Activated naive CD4-positive, alpha-beta T cell treated with anti-CD3 and anti-CD28 coated beads, Interleukin-2, amount 50 U/mL, for 72 hours (primary cell): ENCODE data around the gene RAB40A. TPM values are rescaled to one million over a fixed set of nuclear protein-coding genes. Genes with fewer than 3 reads are reported as not detected.

Experiments
- ATAC-seq, 2 donors: fragments of 150-1000 bp; cut with Tn5 transposase; 2 replicates each; pipeline ENCODE4 v1.10.0; 2021; ENCODE audit warnings: mild to moderate bottlenecking in 2 of 2, moderate library complexity in 2 of 2
- DNase-seq, 2 donors: peaks; one replicate each; pipeline ENCODE4 v3.0.0; 2021 to 2022; ENCODE audit warnings: low spot score in 2 of 2
- H3K27ac Mint-ChIP-seq, 2 donors: one replicate each; pipeline ENCODE4 v1.8.0; 2022; ENCODE audit warnings: mild to moderate bottlenecking in 2 of 2, mixed read lengths in 2 of 2
- H3K36me3 Mint-ChIP-seq, 2 donors: one replicate each; pipeline ENCODE4 v1.8.0; 2022; ENCODE audit warnings: mixed read lengths in 2 of 2
- H3K9me3 Mint-ChIP-seq, 2 donors: one replicate each; pipeline ENCODE4 v1.8.0; 2022; ENCODE audit warnings: mixed read lengths in 2 of 2
- total RNA-seq, 2 donors: library from RNA; stranded (reverse); gene quantifications; one replicate each; pipeline ENCODE4 v1.2.3, GENCODE V29; 2022

Gene RAB40A, protein sequence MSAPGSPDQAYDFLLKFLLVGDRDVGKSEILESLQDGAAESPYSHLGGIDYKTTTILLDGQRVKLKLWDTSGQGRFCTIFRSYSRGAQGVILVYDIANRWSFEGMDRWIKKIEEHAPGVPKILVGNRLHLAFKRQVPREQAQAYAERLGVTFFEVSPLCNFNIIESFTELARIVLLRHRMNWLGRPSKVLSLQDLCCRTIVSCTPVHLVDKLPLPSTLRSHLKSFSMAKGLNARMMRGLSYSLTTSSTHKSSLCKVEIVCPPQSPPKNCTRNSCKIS
- under 1 TPM; 0.14 to 0.68 TPM for total RNA-seq

DNA sequence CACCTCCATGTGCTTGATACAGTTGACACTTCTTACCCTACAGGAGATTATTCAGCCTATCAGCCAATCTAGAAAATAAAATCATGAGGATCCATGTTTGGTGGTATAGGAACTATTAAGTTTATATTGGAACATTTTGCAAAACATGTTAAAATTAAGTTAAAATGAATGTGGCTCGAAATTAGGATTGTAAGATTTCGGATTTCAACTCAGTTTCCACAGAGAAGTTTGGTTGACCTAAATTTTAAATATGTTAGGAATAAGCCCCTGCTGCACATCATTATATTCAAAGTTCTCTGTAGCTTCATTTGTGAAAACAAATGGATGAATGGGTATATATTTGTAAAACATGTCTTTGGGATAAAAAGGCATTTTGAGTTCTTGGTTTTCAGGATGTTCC is at the start of gene RAB40A:
Gene RAB40A (minus strand): TSS at position 101 of the 400 bp plus-strand sequence. CDS start 18,733 bp downstream, outside the sequence.
- Mint-ChIP-seq H3K9me3 (no peaks in the 10 kb centered on the region), H3K36me3 (no peaks in the 10 kb centered on the region), H3K27ac (no peak within 1 kb of the TSS)
- ATAC-seq: no peak
- no peak for DNase-seq

DNA sequence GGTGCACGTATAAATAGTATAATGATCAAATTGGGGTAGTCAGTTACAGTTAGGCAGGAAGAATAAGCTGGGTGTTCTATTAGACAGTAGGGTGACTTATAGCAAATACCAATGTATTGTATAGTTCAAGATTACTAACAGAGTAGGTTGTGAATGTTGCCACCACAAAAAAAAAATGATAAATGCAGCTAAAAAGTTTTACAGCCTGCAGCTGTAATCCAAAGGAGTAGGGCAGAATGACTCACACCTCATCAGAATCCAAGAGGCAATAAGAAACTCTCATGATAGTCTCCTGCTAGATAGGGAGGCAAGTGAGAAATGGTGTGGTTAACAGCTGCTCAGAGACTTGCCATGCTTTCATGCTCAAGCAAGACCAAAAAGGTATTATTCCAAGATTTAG is 46.5 kb upstream of the RAB40A start:
- no peak for ATAC-seq

DNA sequence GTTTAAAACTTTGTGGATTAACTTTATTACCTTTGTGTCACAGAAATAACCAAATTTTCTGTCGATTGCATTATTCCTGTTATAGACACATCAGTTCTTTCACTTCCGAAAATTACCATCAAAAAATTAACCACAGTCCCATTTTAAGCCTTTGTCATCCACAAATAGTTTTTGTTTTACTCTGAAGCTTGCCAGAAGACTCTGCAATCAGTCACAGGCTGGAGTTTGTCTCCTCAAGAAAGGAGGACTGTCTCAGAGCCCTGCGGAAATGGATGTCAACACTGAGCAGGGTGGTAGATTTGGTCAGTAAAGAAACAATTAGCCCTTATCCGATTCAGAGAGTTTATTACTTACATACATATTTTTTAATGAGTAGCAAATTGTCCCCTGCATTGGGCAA is 45.9 kb upstream of the RAB40A start:
- no peaks in the 10 kb centered on the region for H3K36me3 Mint-ChIP-seq
- no peak for ATAC-seq
- no peak overlapping the region for H3K27ac Mint-ChIP-seq
- H3K9me3 Mint-ChIP-seq: no peaks in the 10 kb centered on the region
- DNase-seq: no peak

More for the DNA sequence above, 46.5 kb upstream of the RAB40A start:
- Mint-ChIP-seq H3K9me3 (no peaks in the 10 kb centered on the region), H3K36me3 (no peaks in the 10 kb centered on the region), H3K27ac (no peak overlapping the region)
- DNase-seq: no peak

DNA sequence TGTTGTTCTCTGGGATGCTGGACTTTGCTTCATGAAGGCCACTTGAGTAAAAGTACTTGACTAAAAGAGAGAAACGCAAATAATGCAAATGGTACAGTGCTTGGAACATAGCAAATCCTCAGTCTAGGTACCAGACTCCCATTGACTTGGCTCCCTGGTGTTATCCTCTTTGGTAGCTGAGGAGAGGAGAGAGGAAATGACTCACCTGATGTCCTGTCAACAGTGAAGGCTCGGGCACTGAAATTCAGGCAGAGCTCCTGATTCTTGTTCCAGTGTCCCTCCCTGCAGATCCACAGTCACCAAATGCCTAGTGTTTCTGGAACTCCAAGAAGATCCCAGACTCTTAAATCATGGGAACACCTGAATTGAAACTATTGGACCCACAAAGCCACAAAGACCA is 43.5 kb upstream of the RAB40A start:
- DNase-seq (no peak), ATAC-seq (no peak)
- no peaks in the 10 kb centered on the region for H3K9me3 Mint-ChIP-seq
- no peak overlapping the region for H3K27ac Mint-ChIP-seq
- no peaks in the 10 kb centered on the region for H3K36me3 Mint-ChIP-seq

DNA sequence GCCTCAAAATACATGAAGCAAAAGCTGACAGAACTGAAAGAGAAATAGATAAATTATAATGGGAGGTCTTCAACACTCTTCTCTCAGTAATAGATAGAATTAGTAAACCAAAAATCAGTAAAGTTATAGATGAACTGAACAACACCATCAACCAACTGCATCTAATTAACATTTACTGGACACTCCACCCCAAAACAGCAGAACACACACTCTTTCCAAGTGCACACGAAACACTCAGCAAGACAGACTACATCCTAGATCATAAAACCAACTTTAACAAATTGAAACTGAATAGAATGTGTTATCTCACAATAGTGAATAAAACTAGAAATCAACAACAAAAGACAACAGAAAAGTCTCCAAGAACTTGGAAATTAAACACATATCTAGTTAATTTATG is 41.0 kb upstream of the RAB40A start:
- no peak for DNase-seq
- no peak overlapping the region for H3K27ac Mint-ChIP-seq
- H3K36me3 Mint-ChIP-seq: no peaks in the 10 kb centered on the region
- no peak for ATAC-seq
- H3K9me3 Mint-ChIP-seq: no peaks in the 10 kb centered on the region

DNA sequence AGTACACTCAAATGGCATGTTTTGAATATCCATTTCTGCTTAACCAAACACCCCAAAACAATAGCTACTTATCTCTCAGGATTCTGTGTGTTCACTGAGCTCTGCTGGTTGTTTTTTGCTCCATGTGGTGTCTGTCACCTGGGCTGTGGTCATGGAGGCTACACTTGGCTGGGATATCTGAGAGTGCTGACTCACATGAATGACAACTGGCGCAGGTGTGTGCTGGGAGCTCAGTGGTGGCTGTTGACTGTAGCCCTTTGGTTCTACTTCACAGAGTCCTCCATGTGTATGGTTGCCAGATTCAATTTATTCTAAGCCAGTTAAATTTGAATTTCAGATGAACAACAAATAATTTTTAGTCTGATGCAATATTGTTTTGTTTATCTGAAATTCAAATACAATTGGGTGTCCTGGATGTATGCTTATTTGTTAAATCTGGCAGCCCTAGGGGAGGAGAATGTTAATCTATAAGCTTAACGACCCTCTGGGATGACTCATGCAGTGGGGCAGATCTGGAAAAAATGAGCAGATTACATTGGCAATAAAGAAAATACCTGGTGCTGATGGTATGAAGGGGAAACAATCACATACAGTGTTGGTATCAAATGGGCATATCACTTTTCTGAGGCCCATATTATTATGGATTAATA is 37.8 kb upstream of the RAB40A start:
- no peaks in the 10 kb centered on the region for H3K9me3 Mint-ChIP-seq

DNA sequence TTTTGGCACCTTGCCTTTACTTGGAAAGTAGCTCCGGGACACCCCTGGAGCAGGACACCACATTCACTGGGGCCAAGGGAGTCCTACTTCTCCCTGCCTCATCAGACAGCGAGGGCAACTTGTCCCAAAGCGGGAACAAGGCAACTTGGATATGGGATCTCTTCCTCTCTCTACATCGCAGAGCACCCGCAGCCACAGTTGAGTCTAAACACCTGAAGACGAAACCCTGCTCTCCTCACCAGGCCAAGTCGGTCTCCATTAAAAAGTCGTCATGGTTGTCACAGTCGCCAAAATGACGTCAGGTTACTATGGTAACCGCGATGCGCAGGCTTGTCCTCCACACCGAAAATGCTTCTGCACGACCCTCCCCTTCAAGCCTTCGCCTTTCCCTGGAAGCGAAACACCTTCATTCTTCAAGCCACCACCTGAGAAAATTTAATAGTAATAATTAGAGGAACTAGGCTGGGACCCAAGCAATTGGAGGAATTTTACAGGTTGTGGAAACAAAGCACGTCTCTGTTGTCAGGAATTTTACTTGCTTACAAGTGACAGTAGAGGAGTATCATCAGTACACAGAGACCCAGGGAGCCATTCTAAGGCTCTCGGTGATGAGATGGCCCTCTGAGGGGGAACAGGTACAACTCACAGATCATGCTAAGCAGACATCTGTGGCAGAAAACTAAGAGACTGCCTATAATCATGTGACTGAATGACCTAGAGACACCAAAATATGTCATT is 35.6 kb upstream of the RAB40A start:
- peak overlapping the region; percentile 91 to 99 for H3K27ac Mint-ChIP-seq
- peak in 1 of 2 donors; percentile 56 for DNase-seq
- ATAC-seq: peak; percentile 81 to 91
- H3K36me3 Mint-ChIP-seq: no peaks in the 10 kb centered on the region
- no peaks in the 10 kb centered on the region for H3K9me3 Mint-ChIP-seq

More for the DNA sequence above, 37.8 kb upstream of the RAB40A start:
- ATAC-seq (no peak), DNase-seq (no peak)
- Mint-ChIP-seq H3K27ac (no peak overlapping the region), H3K36me3 (no peaks in the 10 kb centered on the region)

DNA sequence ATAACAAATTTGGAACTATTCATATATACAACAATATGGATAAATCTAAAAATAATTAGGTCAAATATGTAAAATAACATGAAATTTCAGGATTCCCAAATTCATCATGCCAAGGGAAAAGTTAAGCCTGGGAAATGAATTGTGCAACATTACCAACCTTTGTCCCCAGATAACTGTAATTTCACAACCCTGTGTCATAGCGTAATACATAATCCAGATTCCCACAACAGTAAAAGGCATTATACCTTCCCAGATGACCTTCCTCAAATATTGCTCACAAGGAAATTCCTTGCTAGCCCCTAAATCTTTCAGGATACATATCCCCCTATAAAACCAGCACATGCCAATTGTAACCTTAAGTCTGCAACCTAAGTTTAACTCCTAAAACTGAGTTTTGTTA is 32.9 kb upstream of the RAB40A start:
- H3K36me3 Mint-ChIP-seq: no peaks in the 10 kb centered on the region
- no peak overlapping the region for H3K27ac Mint-ChIP-seq
- no peak for ATAC-seq
- no peak for DNase-seq
- no peaks in the 10 kb centered on the region for H3K9me3 Mint-ChIP-seq

DNA sequence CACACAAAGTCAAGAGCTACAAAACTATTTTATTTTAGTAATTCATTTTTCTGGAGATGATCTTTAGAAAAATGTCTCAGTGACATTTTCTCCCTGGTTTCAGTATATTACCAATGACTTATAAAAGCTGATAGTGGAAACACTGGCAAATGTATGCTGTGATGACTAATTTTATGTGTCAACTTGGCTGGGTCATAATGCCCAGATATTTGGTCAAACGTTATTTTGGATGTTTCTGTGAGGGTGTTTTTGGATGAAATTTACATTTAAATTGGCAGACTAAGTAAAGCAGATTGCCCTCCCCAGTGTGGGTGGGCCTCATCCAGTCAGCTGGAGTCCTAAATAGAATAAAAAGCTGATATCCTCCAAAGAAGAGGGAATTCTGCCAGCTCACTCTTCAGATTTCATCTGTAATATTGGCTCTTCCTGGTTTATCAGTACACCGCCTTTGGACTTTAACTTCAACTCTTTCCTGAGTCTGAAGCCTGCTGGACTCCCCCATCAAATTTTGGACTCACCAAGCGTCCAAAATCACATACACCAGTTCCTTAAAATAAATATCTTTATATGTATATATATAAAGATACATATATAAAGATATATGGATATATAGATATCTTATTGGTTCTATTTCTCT is 31.2 kb upstream of the RAB40A start:
- H3K27ac Mint-ChIP-seq: no peak overlapping the region
- ATAC-seq: no peak
- DNase-seq: no peak
- no peaks in the 10 kb centered on the region for H3K9me3 Mint-ChIP-seq
- no peaks in the 10 kb centered on the region for H3K36me3 Mint-ChIP-seq

DNA sequence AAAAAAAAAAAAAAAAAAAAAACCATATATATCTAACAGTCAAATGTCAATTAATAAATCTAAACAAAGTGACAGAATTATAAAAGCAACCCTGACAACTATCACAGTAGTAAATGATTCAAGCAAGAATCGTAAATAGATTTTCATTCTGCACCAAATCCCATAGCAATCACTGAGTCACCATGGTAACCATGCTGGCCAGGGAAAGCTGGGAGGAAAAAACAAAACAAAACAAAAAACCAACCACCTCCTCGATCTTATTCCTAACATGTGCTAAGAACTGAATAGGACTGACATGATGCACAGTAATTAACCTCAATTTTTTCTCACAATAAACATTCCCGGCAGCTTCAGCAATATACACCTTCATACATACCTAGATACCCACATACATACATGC is 30.6 kb upstream of the RAB40A start:
- no peak overlapping the region for H3K27ac Mint-ChIP-seq
- H3K36me3 Mint-ChIP-seq: no peaks in the 10 kb centered on the region
- DNase-seq (no peak), ATAC-seq (no peak)
- H3K9me3 Mint-ChIP-seq: no peaks in the 10 kb centered on the region

DNA sequence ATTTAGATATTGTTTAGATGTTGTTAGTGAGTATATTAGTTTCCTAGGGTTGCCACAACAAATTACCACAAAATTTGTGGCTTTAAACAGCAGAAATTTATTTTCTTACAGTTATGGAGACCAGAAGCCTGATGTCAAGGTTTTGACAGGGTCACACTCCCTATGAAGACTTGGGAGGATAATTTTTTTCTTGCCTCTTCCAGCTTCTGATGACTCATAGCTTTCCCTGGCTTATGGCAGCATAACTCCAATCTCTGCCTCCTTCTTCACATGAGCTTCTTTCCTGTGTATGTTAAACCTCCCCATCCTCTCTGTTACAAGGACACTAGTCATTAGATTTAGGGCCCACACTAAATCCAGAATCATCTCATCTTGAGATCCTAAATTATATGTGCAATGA is 20.9 kb upstream of the RAB40A start:
- no peak overlapping the region for H3K27ac Mint-ChIP-seq
- H3K9me3 Mint-ChIP-seq: no peaks in the 10 kb centered on the region
- ATAC-seq (no peak), DNase-seq (no peak)
- no peaks in the 10 kb centered on the region for H3K36me3 Mint-ChIP-seq

DNA sequence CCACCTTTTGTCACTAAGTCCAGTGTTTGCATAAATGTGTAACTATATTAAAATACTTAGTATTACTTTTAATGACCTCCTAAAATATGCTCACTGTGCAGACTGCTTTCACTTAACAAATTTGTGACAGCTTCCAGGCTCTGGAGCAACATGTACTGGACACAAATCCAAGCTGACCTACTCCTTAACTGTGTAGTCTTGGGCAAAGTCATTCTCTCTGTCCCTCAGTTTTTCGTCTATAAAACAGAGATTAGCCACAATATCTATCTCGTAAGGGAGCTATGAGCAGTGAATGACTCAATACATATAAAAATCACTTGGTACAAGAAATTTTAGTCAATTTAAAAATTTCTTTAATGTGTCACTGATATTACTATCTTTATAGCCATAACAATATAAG is 20.4 kb upstream of the RAB40A start:
- H3K27ac Mint-ChIP-seq: no peak overlapping the region
- ATAC-seq: no peak
- no peaks in the 10 kb centered on the region for H3K9me3 Mint-ChIP-seq
- H3K36me3 Mint-ChIP-seq: no peaks in the 10 kb centered on the region
- DNase-seq: no peak

DNA sequence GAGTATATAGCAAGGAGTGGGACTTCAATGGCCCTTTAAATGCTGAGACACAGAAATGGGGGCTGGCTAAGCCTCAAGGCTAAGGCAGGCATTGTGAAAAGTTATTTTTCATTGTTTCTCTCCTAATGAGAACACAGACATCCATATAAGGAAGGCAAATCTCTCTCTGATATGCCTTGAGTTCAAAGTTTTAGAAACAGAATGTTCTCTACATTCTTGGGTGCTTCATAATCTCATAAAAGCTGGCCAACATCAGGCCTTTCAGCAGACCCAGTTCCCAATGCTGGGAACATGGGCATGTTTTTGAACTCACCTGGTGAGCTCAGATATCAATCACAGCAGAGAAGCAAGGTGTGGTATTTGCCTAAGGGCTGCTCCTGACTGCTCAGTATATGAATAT is 19.4 kb upstream of the RAB40A start:
- no peaks in the 10 kb centered on the region for H3K36me3 Mint-ChIP-seq
- no peak overlapping the region for H3K27ac Mint-ChIP-seq
- H3K9me3 Mint-ChIP-seq: no peaks in the 10 kb centered on the region
- no peak for ATAC-seq
- DNase-seq: no peak

DNA sequence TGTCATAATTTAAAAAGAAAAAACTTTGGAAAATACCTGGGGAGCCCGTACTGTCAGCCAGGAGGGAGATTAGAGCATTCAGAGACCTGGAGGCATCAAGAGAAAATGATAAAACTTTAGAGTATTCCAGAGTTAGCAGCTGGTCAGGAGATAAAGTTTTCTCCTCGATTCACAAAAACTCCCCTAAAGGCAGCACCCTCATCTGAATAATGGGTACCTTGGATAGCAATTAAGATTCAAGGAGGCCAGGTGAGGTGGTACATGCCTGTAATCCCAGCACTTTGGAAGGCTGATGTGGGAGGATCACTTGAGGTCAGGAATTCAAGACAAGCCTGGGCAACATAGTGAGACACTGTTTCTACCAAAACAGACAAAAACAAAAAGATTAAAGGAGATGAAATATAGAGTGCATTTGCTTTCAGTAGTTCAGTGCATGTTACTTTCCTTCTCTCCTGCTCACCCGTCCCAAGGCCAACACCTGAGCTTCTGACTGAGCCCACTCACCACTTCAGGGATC is 18.6 kb upstream of the RAB40A start:
- ATAC-seq (no peak), DNase-seq (no peak)
- H3K36me3 Mint-ChIP-seq: no peaks in the 10 kb centered on the region
- H3K27ac Mint-ChIP-seq: no peak overlapping the region
- no peaks in the 10 kb centered on the region for H3K9me3 Mint-ChIP-seq

DNA sequence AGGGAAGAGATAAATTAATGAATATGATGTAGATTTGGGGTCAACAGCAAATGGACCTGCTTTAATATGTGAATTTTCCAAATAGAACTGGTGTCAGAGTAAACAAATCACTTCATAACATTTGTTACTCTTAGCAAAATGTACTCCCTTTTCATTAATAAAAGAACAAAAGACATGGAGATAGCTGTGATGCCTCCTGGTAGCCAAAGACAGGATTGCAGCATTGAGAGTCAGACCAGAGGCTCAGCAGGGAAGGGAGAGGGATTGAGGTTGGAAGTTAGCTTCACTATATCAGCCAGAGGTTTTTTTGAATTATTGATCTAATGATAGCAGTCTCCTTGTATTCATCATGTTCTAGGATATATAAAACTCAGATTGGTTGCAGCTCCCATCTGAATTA is 17.4 kb upstream of the RAB40A start:
- H3K9me3 Mint-ChIP-seq: no peaks in the 10 kb centered on the region
- no peaks in the 10 kb centered on the region for H3K36me3 Mint-ChIP-seq
- no peak overlapping the region for H3K27ac Mint-ChIP-seq
- DNase-seq: no peak
- no peak for ATAC-seq

DNA sequence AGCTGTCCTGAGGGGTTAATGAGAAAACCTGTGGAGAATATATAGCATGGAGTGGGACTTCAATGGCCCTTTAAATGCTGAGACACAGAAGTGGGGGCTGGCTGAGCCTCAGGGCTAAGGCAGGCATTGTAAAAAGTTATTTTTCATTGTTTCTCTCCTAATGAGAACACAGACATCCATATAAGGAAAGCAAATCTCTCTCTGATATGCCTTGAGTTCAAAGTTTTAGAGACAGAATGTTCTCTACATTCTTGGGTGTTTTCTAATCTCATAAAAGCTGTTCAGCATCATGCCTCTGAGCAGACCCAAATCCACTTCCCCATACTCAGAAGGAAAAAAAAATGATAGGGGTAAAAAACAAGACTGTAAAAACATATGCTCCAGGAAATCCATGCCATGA is 16.8 kb upstream of the RAB40A start:
- no peak overlapping the region for H3K27ac Mint-ChIP-seq
- no peaks in the 10 kb centered on the region for H3K36me3 Mint-ChIP-seq
- DNase-seq (no peak), ATAC-seq (no peak)
- no peaks in the 10 kb centered on the region for H3K9me3 Mint-ChIP-seq

DNA sequence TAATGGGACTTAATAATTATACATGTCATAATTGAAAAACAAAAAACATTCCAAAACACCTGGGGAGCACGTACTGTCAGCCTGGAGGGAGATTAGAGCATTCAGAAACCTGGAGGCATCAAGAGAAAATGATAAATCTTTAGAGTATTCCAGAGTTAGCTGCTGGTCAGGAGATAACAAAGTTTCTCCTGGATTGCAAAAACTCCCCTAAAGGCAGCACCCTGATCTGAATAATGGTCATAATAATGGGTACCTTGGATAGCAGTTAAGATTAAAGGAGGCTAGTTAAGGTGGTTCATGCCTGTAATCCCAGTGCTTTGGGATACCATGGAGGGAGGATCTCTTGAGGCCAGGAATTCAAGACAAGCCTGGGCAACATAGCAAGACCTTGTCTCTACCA is 15.9 kb upstream of the RAB40A start:
- ATAC-seq (no peak), DNase-seq (no peak)
- Mint-ChIP-seq H3K27ac (no peak overlapping the region), H3K9me3 (no peaks in the 10 kb centered on the region), H3K36me3 (no peaks in the 10 kb centered on the region)
